Trophoblast cell (in vitro differentiated cells and primary cell): ENCODE data around the gene ZSCAN29.

ENCODE experiments used
- DNase-seq, 2 donors: peaks; one replicate each; pipeline ENCODE4 v3.0.0-alpha.2; 2016
- H2AFZ ChIP-seq: 2 replicates; pipeline ENCODE4 v1.6.1; 2013; ENCODE audit warnings: low read length, moderate library complexity, mild to moderate bottlenecking; ENCODE audit not compliant: insufficient read depth, poor library complexity
- H2AK5ac ChIP-seq: 2 replicates; pipeline ENCODE4 v1.6.1; 2013; ENCODE audit warnings: mild to moderate bottlenecking, low read length
- H2BK120ac ChIP-seq: 2 replicates; pipeline ENCODE4 v1.6.1; 2013; ENCODE audit warnings: low read length, mild to moderate bottlenecking, moderate library complexity; ENCODE audit not compliant: insufficient read depth, poor library complexity
- H2BK12ac ChIP-seq: 2 replicates; pipeline ENCODE4 v1.6.1; 2013; ENCODE audit warnings: mild to moderate bottlenecking, low read length, moderate library complexity
- H2BK5ac ChIP-seq: 2 replicates; pipeline ENCODE4 v1.6.1; 2013; ENCODE audit warnings: low read length, low read depth, moderate library complexity, mild to moderate bottlenecking; ENCODE audit not compliant: poor library complexity
- H3K14ac ChIP-seq: 2 replicates; pipeline ENCODE4 v1.6.1; 2013; ENCODE audit warnings: mild to moderate bottlenecking, low read length
- H3K18ac ChIP-seq: 2 replicates; pipeline ENCODE4 v1.6.1; 2013; ENCODE audit warnings: mild to moderate bottlenecking, low read length
- H3K23ac ChIP-seq: 2 replicates; pipeline ENCODE4 v1.6.1; 2013; ENCODE audit warnings: low read length
- H3K27ac ChIP-seq: 2 replicates; pipeline ENCODE4 v1.5.1; 2013; ENCODE audit warnings: low read depth, mild to moderate bottlenecking, inconsistent platforms, low read length, moderate library complexity
- H3K27me3 ChIP-seq: 2 replicates; pipeline ENCODE4 v1.6.1; 2013; ENCODE audit warnings: inconsistent platforms, mild to moderate bottlenecking, low read length, moderate library complexity; ENCODE audit not compliant: insufficient read depth
- H3K36me3 ChIP-seq, 2 experiments: 1 replicate in 1 of 2; 2 replicates in 1 of 2; pipeline ENCODE4 v1.6.1; 2013; ENCODE audit warnings: low read length in 2 of 2, mild to moderate bottlenecking in 2 of 2, moderate library complexity in 1 of 2; ENCODE audit not compliant: insufficient read depth in 2 of 2, control insufficient read depth in 1 of 2
- H3K4ac ChIP-seq: 2 replicates; pipeline ENCODE4 v1.6.1; 2013; ENCODE audit warnings: low read depth, mild to moderate bottlenecking, low read length, moderate library complexity
- H3K4me1 ChIP-seq, 2 experiments: 1 replicate in 1 of 2; 2 replicates in 1 of 2; pipeline ENCODE4 v1.6.1; 2013; ENCODE audit warnings: low read length in 2 of 2, mild to moderate bottlenecking in 2 of 2, moderate library complexity in 1 of 2; ENCODE audit not compliant: insufficient read depth in 2 of 2, control insufficient read depth in 1 of 2
- H3K4me2 ChIP-seq: 2 replicates; pipeline ENCODE4 v1.6.1; 2013; ENCODE audit warnings: inconsistent platforms, mild to moderate bottlenecking, low read length, moderate library complexity
- H3K4me3 ChIP-seq: 2 replicates; pipeline ENCODE4 v1.5.1; 2013; ENCODE audit warnings: mild to moderate bottlenecking, low read depth, low read length, inconsistent platforms
- H3K79me1 ChIP-seq: one replicate; pipeline ENCODE4 v1.6.1; 2013; ENCODE audit warnings: low read length
- H3K79me2 ChIP-seq: 2 replicates; pipeline ENCODE4 v1.6.1; 2013; ENCODE audit warnings: low read length, mild to moderate bottlenecking; ENCODE audit not compliant: control insufficient read depth, insufficient read depth, poor library complexity
- H3K9ac ChIP-seq: 2 replicates; pipeline ENCODE4 v1.6.1; 2013; ENCODE audit warnings: mild to moderate bottlenecking, low read length
- H3K9me3 ChIP-seq: 2 replicates; pipeline ENCODE4 v1.6.1; 2013; ENCODE audit warnings: low read depth, mild to moderate bottlenecking, control low read depth, inconsistent platforms, low read length; ENCODE audit not compliant: insufficient read depth
- H4K12ac ChIP-seq: 2 replicates; pipeline ENCODE4 v1.6.1; 2013; ENCODE audit warnings: low read depth, mild to moderate bottlenecking, low read length, moderate library complexity
- H4K8ac ChIP-seq: 2 replicates; pipeline ENCODE4 v1.6.1; 2013; ENCODE audit warnings: low read depth, mild to moderate bottlenecking, low read length, moderate library complexity
- H4K91ac ChIP-seq: one replicate; pipeline ENCODE4 v1.6.1; 2013; ENCODE audit warnings: low read depth, mild to moderate bottlenecking, low read length, moderate library complexity
- WGBS: extraction: QIAGEN DNeasy Blood & Tissue Kit; methylation state at CpG from one replicate; pipeline ENCODE4 v1.1.7; 2013; ENCODE audit warnings: missing lambda C conversion rate; ENCODE audit not compliant: insufficient read length, insufficient coverage; ENCODE audit errors: extremely low coverage; 5-methylcytosine and 5-hydroxymethylcytosine counted together

The ZSCAN29 gene

GRCh38 chr15:43318990-43319771 lies 51.7 kb downstream of the ZSCAN29 start:
- Histone ChIP-seq H3K9ac (no peak overlapping the region), H3K14ac (no peak overlapping the region), H3K79me1 (no peaks in the 10 kb centered on the region), H2BK5ac (no peak overlapping the region), H3K18ac (no peak overlapping the region), H3K4ac (no peak overlapping the region), H3K79me2 (no peaks in the 10 kb centered on the region), H3K36me3 (no peaks in the 10 kb centered on the region), H3K4me2 (no peak overlapping the region), H2BK120ac (no peak overlapping the region), H3K23ac (no peak overlapping the region), H3K9me3 (no peaks in the 10 kb centered on the region), H3K4me1 (no peaks in the 10 kb centered on the region), H3K4me3 (no peak overlapping the region), H4K8ac (no peak overlapping the region), H2BK12ac (no peak overlapping the region), H3K27ac (no peak overlapping the region), H2AFZ (no peak overlapping the region), H4K91ac (no peak overlapping the region), H2AK5ac (no peak overlapping the region), H3K27me3 (no peaks in the 10 kb centered on the region), H4K12ac (no peak overlapping the region)
- no CpG with 5 or more reads among the region's 4 CpGs for WGBS
- DNase-seq: no peak

- H2AFZ ChIP-seq: no peak overlapping the region
- H3K9ac ChIP-seq: no peak overlapping the region
- no peaks in the 10 kb centered on the region for H3K36me3 ChIP-seq
- no peak overlapping the region for H2AK5ac ChIP-seq
- H3K18ac ChIP-seq: no peak overlapping the region
- no peaks in the 10 kb centered on the region for H3K79me1 ChIP-seq
- no peak overlapping the region for H2BK120ac ChIP-seq
- H3K27me3 ChIP-seq: no peaks in the 10 kb centered on the region
- H2BK5ac ChIP-seq: no peak overlapping the region
- H3K4me3 ChIP-seq: no peak overlapping the region
- no peak overlapping the region for H3K4me2 ChIP-seq
- no CpG with 5 or more reads among the region's 8 CpGs for WGBS
- no peak overlapping the region for H4K91ac ChIP-seq
- no peak overlapping the region for H2BK12ac ChIP-seq
- H3K23ac ChIP-seq: no peak overlapping the region
- no peak overlapping the region for H3K27ac ChIP-seq
- H4K8ac ChIP-seq: no peak overlapping the region
- no peak overlapping the region for H4K12ac ChIP-seq
- no peak overlapping the region for H3K4ac ChIP-seq
- H3K4me1 ChIP-seq: no peaks in the 10 kb centered on the region
- no peaks in the 10 kb centered on the region for H3K9me3 ChIP-seq
- H3K79me2 ChIP-seq: no peaks in the 10 kb centered on the region
- no peak for DNase-seq
- no peak overlapping the region for H3K14ac ChIP-seq
Observed at GRCh38 chr15:43317566-43318184, 53.2 kb downstream of the ZSCAN29 start.

GRCh38 chr15:43316971-43317346 lies 53.9 kb downstream of the ZSCAN29 start:
- H4K91ac ChIP-seq: no peak overlapping the region
- H2AK5ac ChIP-seq: no peak overlapping the region
- H2BK12ac ChIP-seq: no peak overlapping the region
- no peak overlapping the region for H3K18ac ChIP-seq
- no peak overlapping the region for H3K9ac ChIP-seq
- H3K4me1 ChIP-seq: no peaks in the 10 kb centered on the region
- no peak overlapping the region for H3K4me3 ChIP-seq
- no peaks in the 10 kb centered on the region for H3K27me3 ChIP-seq
- H3K9me3 ChIP-seq: no peaks in the 10 kb centered on the region
- no peak for DNase-seq
- H3K36me3 ChIP-seq: no peaks in the 10 kb centered on the region
- no peak overlapping the region for H2BK120ac ChIP-seq
- no peak overlapping the region for H2AFZ ChIP-seq
- H3K4ac ChIP-seq: no peak overlapping the region
- no peaks in the 10 kb centered on the region for H3K79me1 ChIP-seq
- WGBS: no CpG with 5 or more reads among the region's 1 CpG
- no peaks in the 10 kb centered on the region for H3K79me2 ChIP-seq
- H4K8ac ChIP-seq: no peak overlapping the region
- no peak overlapping the region for H4K12ac ChIP-seq
- H3K4me2 ChIP-seq: no peak overlapping the region
- no peak overlapping the region for H3K23ac ChIP-seq
- H3K27ac ChIP-seq: no peak overlapping the region
- H3K14ac ChIP-seq: no peak overlapping the region
- no peak overlapping the region for H2BK5ac ChIP-seq

GRCh38 chr15:43316016-43316970 lies 54.5 kb downstream of the ZSCAN29 start:
- H3K27me3 ChIP-seq: no peaks in the 10 kb centered on the region
- H3K79me2 ChIP-seq: no peaks in the 10 kb centered on the region
- H2BK5ac ChIP-seq: no peak overlapping the region
- H3K4me3 ChIP-seq: no peak overlapping the region
- H4K91ac ChIP-seq: no peak overlapping the region
- H2BK120ac ChIP-seq: no peak overlapping the region
- H2AFZ ChIP-seq: no peak overlapping the region
- H3K23ac ChIP-seq: no peak overlapping the region
- no peaks in the 10 kb centered on the region for H3K4me1 ChIP-seq
- no peaks in the 10 kb centered on the region for H3K9me3 ChIP-seq
- DNase-seq: no peak
- H3K4ac ChIP-seq: no peak overlapping the region
- no peaks in the 10 kb centered on the region for H3K36me3 ChIP-seq
- no peak overlapping the region for H3K4me2 ChIP-seq
- no peak overlapping the region for H3K27ac ChIP-seq
- H3K14ac ChIP-seq: no peak overlapping the region
- no peak overlapping the region for H3K18ac ChIP-seq
- no peak overlapping the region for H4K12ac ChIP-seq
- no peak overlapping the region for H3K9ac ChIP-seq
- H2AK5ac ChIP-seq: no peak overlapping the region
- no peak overlapping the region for H4K8ac ChIP-seq
- H3K79me1 ChIP-seq: no peaks in the 10 kb centered on the region
- WGBS: no CpG with 5 or more reads among the region's 6 CpGs
- H2BK12ac ChIP-seq: no peak overlapping the region
